Endothelial cell of umbilical vein (primary cell): ENCODE measurements around the gene ALOX15B. TPM values are rescaled to one million over a fixed set of nuclear protein-coding genes. Genes with fewer than 3 reads are reported as not detected.

Source experiments
- BruUV-seq: library from RNA; stranded (reverse); fragments of 400-500 nt; replicated peaks from 2 replicates; lab custom pipeline; 2021; lab: Mats Ljungman, UMichigan
- CTCF ChIA-PET: fragments of 300-600, 350-600 bp; sonication (Branson Sonifier 250); formaldehyde crosslinking; loops from one replicate; lab custom pipeline; 2021; ENCODE audit warnings: antibody characterized with exemption, inconsistent platforms; lab: Charles Lee
- POLR2A ChIA-PET: fragments of 300-600, 350-600 bp; sonication (Branson Sonifier 250); formaldehyde crosslinking; loops from one replicate; lab custom pipeline; 2021; ENCODE audit warnings: antibody characterized with exemption, inconsistent platforms; lab: Charles Lee
- DNase-seq: peaks from one replicate; pipeline ENCODE4 v3.0.0-alpha.2; 2011; ENCODE audit warnings: low read depth, low spot score
- FAIRE-seq: peaks from 2 replicates; lab custom pipeline; 2011; peaks lifted over from hg19 to GRCh38; lab: Jason Lieb, UNC
- H2AFZ ChIP-seq: 2 replicates; pipeline ENCODE4 v1.6.0; 2012; ENCODE audit warnings: low read depth, low read length, control low read depth, inconsistent platforms
- H3K27ac ChIP-seq: 2 replicates; pipeline ENCODE4 v1.5.1; 2011; ENCODE audit warnings: low read depth, mild to moderate bottlenecking, control low read depth, low read length, moderate library complexity; ENCODE audit not compliant: insufficient read depth
- H3K27me3 ChIP-seq, 2 experiments: 2 replicates each; pipeline versions ENCODE4 v1.6.0 to v1.6.1; 2011; ENCODE audit warnings: low read length in 2 of 2, mixed read lengths in 1 of 2; ENCODE audit not compliant: control insufficient read depth in 2 of 2, insufficient read depth in 2 of 2
- H3K36me3 ChIP-seq, 2 experiments: 2 replicates in 1 of 2; 3 replicates in 1 of 2; pipeline ENCODE4 v1.5.1; 2011; ENCODE audit warnings: low read length in 2 of 2, mild to moderate bottlenecking in 1 of 2, moderate library complexity in 1 of 2; ENCODE audit not compliant: control insufficient read depth in 2 of 2, insufficient read depth in 2 of 2; ENCODE audit errors: extremely low read depth in 1 of 2
- H3K4me1 ChIP-seq: 3 replicates; pipeline ENCODE4 v1.5.1; 2011; ENCODE audit warnings: mild to moderate bottlenecking, low read length; ENCODE audit not compliant: control insufficient read depth, insufficient read depth; ENCODE audit errors: extremely low read depth
- H3K4me2 ChIP-seq: 2 replicates; pipeline ENCODE4 v1.6.1; 2011; ENCODE audit warnings: low read length, control low read depth, mixed read lengths; ENCODE audit not compliant: insufficient read depth
- H3K4me3 ChIP-seq, 3 experiments: fragments of 200-600 bp in 1 of 3; sonication (generic), shearing (Covaris generic) in 1 of 3; replicated peaks in 1 of 3; 2 replicates each; pipeline ENCODE4 v1.5.1; 2011 to 2016; ENCODE audit warnings: control low read depth in 3 of 3, low read length in 3 of 3, mild to moderate bottlenecking in 2 of 3, inconsistent platforms in 1 of 3, low read depth in 1 of 3, moderate library complexity in 1 of 3; ENCODE audit not compliant: insufficient read depth in 1 of 3
- H3K79me2 ChIP-seq: 2 replicates; pipeline ENCODE4 v1.6.0; 2012; ENCODE audit warnings: low read length, inconsistent platforms; ENCODE audit not compliant: control insufficient read depth, insufficient read depth
- H3K9ac ChIP-seq: replicated peaks from 2 replicates; pipeline ENCODE3; 2011; ENCODE audit warnings: low read length, control low read depth; ENCODE audit not compliant: insufficient read depth; ENCODE audit errors: extremely low read depth
- H3K9me1 ChIP-seq: replicated peaks from 3 replicates; pipeline ENCODE4 v1.6.0; 2011; ENCODE audit warnings: mild to moderate bottlenecking, low read length; ENCODE audit not compliant: control insufficient read depth, insufficient read depth; ENCODE audit errors: extremely low read depth
- H3K9me3 ChIP-seq: replicated peaks from 2 replicates; pipeline ENCODE4 v1.5.1; 2012; ENCODE audit warnings: low read length, inconsistent platforms; ENCODE audit not compliant: control insufficient read depth, insufficient read depth
- H4K20me1 ChIP-seq: replicated peaks from 2 replicates; pipeline ENCODE3; 2011; ENCODE audit warnings: mild to moderate bottlenecking, low read length; ENCODE audit not compliant: control insufficient read depth, insufficient read depth; ENCODE audit errors: extremely low read depth
- CTCF ChIP-seq, 2 donors: IDR thresholded peaks; 1 replicate in 1 of 2; 2 replicates in 1 of 2; pipeline ENCODE4 v1.5.1; 2011; ENCODE audit warnings: low read length in 2 of 2, mild to moderate bottlenecking in 2 of 2, moderate library complexity in 2 of 2, control low read depth in 1 of 2, inconsistent platforms in 1 of 2, low read depth in 1 of 2; ENCODE audit not compliant: insufficient read depth in 1 of 2; ENCODE audit errors: extremely low read depth in 1 of 2
- EZH2 ChIP-seq: IDR thresholded peaks from 2 replicates; pipeline ENCODE4 v1.6.1; 2012; ENCODE audit warnings: borderline replicate concordance, low read depth, mild to moderate bottlenecking, moderate library complexity, low read length, inconsistent platforms; ENCODE audit not compliant: severe bottlenecking
- FOS ChIP-seq: IDR thresholded peaks from 2 replicates; pipeline ENCODE4 v1.6.1; 2011; ENCODE audit warnings: mild to moderate bottlenecking, low read length, moderate library complexity, borderline replicate concordance; ENCODE audit not compliant: insufficient read depth
- GATA2 ChIP-seq: IDR thresholded peaks from 2 replicates; pipeline ENCODE4 v1.7.0; 2011; ENCODE audit warnings: low read depth, mild to moderate bottlenecking, moderate library complexity, mixed read lengths, low read length; ENCODE audit not compliant: insufficient read length, insufficient read depth
- JUN ChIP-seq: IDR thresholded peaks from 2 replicates; pipeline ENCODE4 v1.6.1; 2011; ENCODE audit warnings: borderline replicate concordance, low read depth; ENCODE audit not compliant: insufficient read length, insufficient read depth
- MYC ChIP-seq: IDR thresholded peaks from one replicate; pipeline ENCODE4 v1.6.1; 2011; ENCODE audit warnings: mild to moderate bottlenecking, low read depth, low read length
- POLR2A ChIP-seq: IDR thresholded peaks from 2 replicates; pipeline ENCODE4 v1.6.1; 2012; ENCODE audit warnings: low read depth, mild to moderate bottlenecking, control low read depth, low read length
- dilution Hi-C: fragments of 300-500 bp; cut with MboI; formaldehyde crosslinking; loops from one replicate; pipeline ENCODE4 v1.15.0; 2019; ENCODE audit warnings: low sequenced_read_pairs; ENCODE audit not compliant: extremely low pct_ligation_motif_present
- intact Hi-C: fragments of 100-400 bp; cut with micrococcal nuclease; formaldehyde crosslinking; loops from one replicate; pipeline ENCODE4 v1.10.0; 2022
- polyA plus RNA-seq, 4 experiments: library from polyadenylated mRNA; depleted of rRNA in 3 of 4; stranded (reverse) in 3 of 4; unstranded in 1 of 4; fragments of >200 nt; gene quantifications; 2 replicates each; pipeline versions ENCODE4 v1.2.1 to v1.2.3, GENCODE V29; 2011 to 2012; ENCODE audit warnings: missing spikeins in 1 of 4
- total RNA-seq: library from RNA; stranded (reverse); gene quantifications from 2 replicates; pipeline ENCODE4 v1.2.3, GENCODE V29; 2021
- TF ChIP-seq, protein P1 (sequence below): IDR thresholded peaks from 2 replicates; pipeline ENCODE4 v1.6.1; 2011; ENCODE audit not compliant: insufficient read depth, insufficient read length

Gene ALOX15B
- total and polyA plus RNA-seq, 2 donors (not counting 3 experiments of a cell fraction or from before 2014, with no cell fraction given): not detected

DNA sequence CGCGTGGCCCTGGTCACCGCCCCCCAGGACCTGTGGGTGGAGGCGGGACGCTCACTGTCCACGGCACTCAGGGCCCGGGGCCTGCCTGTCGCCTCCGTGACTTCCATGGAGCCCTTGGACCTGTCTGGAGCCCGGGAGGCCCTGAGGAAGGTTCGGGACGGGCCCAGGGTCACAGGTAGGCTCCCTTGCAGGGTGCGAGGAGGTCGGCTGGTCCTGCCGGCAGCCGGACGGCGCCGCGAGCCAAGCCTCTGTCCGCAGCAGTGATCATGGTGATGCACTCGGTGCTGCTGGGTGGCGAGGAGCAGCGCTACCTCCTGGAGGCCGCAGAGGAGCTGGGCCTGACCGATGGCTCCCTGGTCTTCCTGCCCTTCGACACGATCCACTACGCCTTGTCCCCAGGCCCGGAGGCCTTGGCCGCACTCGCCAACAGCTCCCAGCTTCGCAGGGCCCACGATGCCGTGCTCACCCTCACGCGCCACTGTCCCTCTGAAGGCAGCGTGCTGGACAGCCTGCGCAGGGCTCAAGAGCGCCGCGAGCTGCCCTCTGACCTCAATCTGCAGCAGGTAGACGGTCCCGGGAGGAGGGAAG is 35.2 kb upstream of the ALOX15B start:
- Histone ChIP-seq H3K4me2 (no peak overlapping the region), H3K4me1 (no peaks in the 10 kb centered on the region), H3K79me2 (no peaks in the 10 kb centered on the region), H3K4me3 (no peak overlapping the region), H3K27ac (no peak overlapping the region), H2AFZ (no peak overlapping the region), H3K9me1 (no peaks in the 10 kb centered on the region), H4K20me1 (no peaks in the 10 kb centered on the region), H3K36me3 (no peaks in the 10 kb centered on the region), H3K9ac (no peak overlapping the region), H3K9me3 (no peaks in the 10 kb centered on the region), H3K27me3 (peaks cover 49 to 57% of the 10 kb centered on the region in 2 experiments)
- no peak for FAIRE-seq
- dilution Hi-C loops (no loop called here), intact Hi-C loops (loop anchor here (5.0 kb wide), 1 partner anchor 399 kb away; no protein-coding TSS in a partner anchor)
- CTCF ChIA-PET: interaction anchor here (2.5 kb wide), 1 partner anchor 14 kb away, joined by 10 read pairs; no protein-coding TSS in a partner anchor
- POLR2A ChIA-PET: no interaction called here
- no peak for DNase-seq
- no TSS peak for BruUV-seq
- TF ChIP-seq FOS (no peak), JUN (no peak), EZH2 (peak; percentile 87), MYC (no peak), GATA2 (no peak), CTCF (IDR thresholded peaks at IDR 0.05; ENCODE audit: extremely low read depth in 1 of 2, insufficient read depth in 1 of 2, low read depth in 1 of 2, low read length in 2 of 2) (no peak), POLR2A (no peak)
- TF ChIP-seq, protein P1, sequence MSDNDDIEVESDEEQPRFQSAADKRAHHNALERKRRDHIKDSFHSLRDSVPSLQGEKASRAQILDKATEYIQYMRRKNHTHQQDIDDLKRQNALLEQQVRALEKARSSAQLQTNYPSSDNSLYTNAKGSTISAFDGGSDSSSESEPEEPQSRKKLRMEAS: no peak
